Stimulated activated CD4-positive, alpha-beta T cell treated with anti-CD3 and anti-CD28 coated beads, Interleukin-12 subunit alpha, Interleukin-12 subunit beta, amount 100 ng/mL, for 48 hours (primary cell): ENCODE data around the gene NANP.

ENCODE experiments used
- DNase-seq, 3 donors: peaks; one replicate each; pipeline ENCODE4 v3.0.0-alpha.2; 2020; ENCODE audit warnings: low read depth in 2 of 3, low spot score in 1 of 3

Gene NANP

GRCh38 chr20:25571817-25572216 is 52.0 kb downstream of the NANP start:
- no peak for DNase-seq

- no peak for DNase-seq
Observed at GRCh38 chr20:25571240-25571639, 52.6 kb downstream of the NANP start.

GRCh38 chr20:25570148-25570530 is 53.7 kb downstream of the NANP start:
- DNase-seq, result no peak

DNA sequence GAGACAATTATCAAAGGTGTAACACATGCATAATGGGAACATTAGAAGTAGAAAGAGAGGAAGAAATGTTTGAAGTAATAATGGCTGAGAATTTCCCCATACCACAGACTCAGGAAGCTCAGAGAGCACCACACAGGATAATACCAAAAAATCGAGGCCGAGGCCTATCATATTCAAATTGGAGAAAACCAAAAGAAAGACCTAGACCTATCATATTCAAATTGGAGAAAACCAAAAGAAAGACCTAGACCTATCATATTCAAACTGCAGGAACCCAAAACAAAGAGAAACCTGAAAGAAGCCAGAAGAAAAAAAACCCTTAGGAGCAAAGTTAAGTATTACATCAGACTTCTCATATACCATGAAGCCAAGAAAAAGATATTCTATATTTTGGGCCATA is 56.5 kb downstream of the NANP start:
- DNase-seq, result no peak

DNA sequence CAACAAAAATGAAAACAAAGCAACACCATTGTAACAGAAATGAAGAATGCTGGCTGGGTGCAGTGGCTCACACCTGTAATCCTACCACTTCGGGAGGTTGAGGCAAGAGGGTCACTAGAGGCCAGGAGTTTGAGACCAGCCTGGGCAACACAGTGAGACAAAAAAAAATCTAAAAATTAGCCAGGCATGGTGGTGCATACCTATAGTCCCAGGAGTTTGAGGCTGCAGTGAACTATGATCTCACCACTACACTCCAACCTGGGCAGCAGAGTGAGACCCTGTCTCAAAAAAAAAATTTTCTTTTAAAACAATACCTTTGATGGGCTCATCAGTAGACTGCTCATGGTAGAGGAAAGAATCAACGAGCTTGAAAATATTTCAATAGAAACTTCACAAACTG is 57.0 kb downstream of the NANP start:
- DNase-seq, result no peak

DNA sequence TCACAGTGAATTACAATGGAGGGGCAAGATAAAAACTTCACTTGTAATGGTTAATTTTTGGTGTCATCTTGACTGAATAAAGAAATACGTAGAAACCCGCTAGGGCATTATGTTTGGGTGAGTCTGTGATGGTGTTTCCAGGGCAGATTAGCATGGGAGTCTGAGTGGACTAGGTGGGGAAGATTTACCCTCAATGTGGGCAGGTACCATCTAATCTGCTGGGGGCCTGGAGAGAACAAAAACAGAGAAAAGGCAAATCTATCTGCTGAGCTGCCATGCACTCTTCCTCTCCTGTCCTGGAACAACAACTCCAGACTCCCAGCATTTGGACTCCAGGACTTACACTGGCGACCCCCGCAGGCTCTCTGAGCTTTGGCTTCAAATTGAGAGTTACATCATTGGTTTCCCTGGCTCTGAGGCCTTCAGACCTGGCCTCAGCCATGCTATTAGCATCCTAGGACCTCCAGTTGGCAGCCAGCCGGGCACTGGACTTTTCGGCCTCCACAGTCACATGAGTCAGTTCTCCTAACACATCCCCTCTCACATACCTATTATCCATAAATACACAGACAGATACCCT is 58.1 kb downstream of the NANP start:
- no peak for DNase-seq

GRCh38 chr20:25563876-25564275 is 59.9 kb downstream of the NANP start:
- no peak for DNase-seq

DNA sequence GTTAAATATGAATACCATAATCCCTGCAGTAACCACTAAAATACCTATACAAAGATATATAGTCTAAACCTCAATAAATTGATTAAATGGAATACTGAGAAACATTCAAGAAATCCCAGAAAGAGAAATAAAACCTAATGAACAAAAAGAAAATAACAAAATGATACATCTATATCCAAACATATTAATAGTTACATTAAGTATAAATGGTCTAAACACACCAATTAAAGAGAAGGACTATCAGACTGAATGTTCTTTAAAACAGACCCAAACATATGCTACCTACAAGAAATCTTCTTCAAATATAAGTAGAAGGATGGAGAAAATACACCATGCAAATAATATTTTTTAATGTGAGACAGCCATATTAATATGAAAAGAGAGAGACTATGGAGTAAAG is 60.5 kb downstream of the NANP start:
- DNase-seq, result no peak
